Activated T-cell treated with anti-CD3 and anti-CD28 coated beads, Interleukin-2, amount 50 U/mL, for 24 hours (primary cell): Measurements from ENCODE around the gene PSMG2.

Source experiments
- DNase-seq: peaks from one replicate; pipeline ENCODE4 v3.0.0-alpha.2; 2020
- H3K27ac Mint-ChIP-seq: 2 replicates; pipeline ENCODE4 v1.8.0; 2020; ENCODE audit warnings: mild to moderate bottlenecking, mixed read lengths
- H3K27me3 Mint-ChIP-seq: 2 replicates; pipeline ENCODE4 v1.8.0; 2020; ENCODE audit warnings: mixed read lengths
- H3K36me3 Mint-ChIP-seq: 2 replicates; pipeline ENCODE4 v1.8.0; 2020; ENCODE audit warnings: low read depth, mixed read lengths
- H3K4me1 Mint-ChIP-seq: 2 replicates; pipeline ENCODE4 v1.8.0; 2020; ENCODE audit warnings: low read depth, mixed read lengths
- H3K4me3 Mint-ChIP-seq: 2 replicates; pipeline ENCODE4 v1.8.0; 2020; ENCODE audit warnings: mild to moderate bottlenecking, moderate library complexity, mixed read lengths
- H3K9me3 Mint-ChIP-seq: 2 replicates; pipeline ENCODE4 v1.8.0; 2020; ENCODE audit warnings: mixed read lengths

Gene PSMG2

DNA sequence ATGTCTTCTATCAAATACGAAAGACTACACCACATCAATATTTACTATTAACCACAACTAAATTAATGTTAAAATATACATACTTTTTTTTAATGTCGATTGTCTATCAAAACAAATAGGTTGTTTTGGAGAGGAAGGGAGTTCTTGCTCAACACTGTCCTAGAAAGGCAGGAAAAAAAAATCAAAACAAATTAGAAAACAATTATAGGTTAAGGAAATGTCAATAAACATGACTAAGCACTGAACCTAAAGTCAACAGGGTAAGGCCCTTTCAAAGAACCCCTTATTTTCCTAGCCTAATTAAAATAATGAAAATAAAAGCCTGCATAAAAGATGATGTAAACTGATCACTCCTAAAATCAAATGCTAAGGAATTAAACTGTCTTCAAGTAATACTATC, 3.1 kb upstream of the PSMG2 start:
- H3K4me1 Mint-ChIP-seq, result peaks cover 33% of the 10 kb centered on the region
- peaks cover 78% of the 10 kb centered on the region for H3K36me3 Mint-ChIP-seq
- no peak overlapping the region for H3K4me3 Mint-ChIP-seq
- DNase-seq, result no peak
- H3K9me3 Mint-ChIP-seq, result no peaks in the 10 kb centered on the region
- H3K27me3 Mint-ChIP-seq, result no peaks in the 10 kb centered on the region
- H3K27ac Mint-ChIP-seq, result no peak overlapping the region

DNA sequence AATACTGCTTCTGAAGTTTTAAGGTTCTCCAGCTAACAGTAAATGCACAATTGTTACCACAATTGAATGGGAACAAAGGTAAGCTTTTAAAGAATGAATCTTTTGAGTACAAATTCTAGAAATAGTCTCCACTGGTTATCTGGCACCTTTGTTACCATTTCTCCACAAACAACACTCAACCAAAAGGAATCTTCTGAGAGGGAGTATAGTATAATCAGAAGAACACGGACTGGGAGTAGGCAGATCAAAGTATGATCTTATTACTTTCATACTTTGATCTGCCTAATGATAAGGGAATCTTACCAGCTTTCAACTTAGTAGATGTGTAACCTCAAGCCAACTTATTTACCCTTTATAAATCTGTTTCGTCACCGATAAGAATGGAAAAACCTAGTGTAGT, 1.7 kb upstream of the PSMG2 start:
- Mint-ChIP-seq H3K4me3 (peak overlapping the region; percentile 99), H3K4me1 (peaks cover 42% of the 10 kb centered on the region), H3K27me3 (no peaks in the 10 kb centered on the region), H3K36me3 (peaks cover 79% of the 10 kb centered on the region), H3K9me3 (no peaks in the 10 kb centered on the region), H3K27ac (peak overlapping the region; percentile 100)
- no peak for DNase-seq

GRCh38 chr18:12703096-12703567, 290 bp downstream of the PSMG2 start:
- H3K9me3 Mint-ChIP-seq, result no peaks in the 10 kb centered on the region
- peak overlapping the region; percentile 100 for H3K27ac Mint-ChIP-seq
- peaks cover 87% of the 10 kb centered on the region for H3K36me3 Mint-ChIP-seq
- peak overlapping the region; percentile 99 for H3K4me3 Mint-ChIP-seq
- H3K4me1 Mint-ChIP-seq, result peaks cover 47% of the 10 kb centered on the region
- no peak for DNase-seq
- H3K27me3 Mint-ChIP-seq, result no peaks in the 10 kb centered on the region

- DNase-seq, result no peak
- Mint-ChIP-seq H3K36me3 (peaks cover 85% of the 10 kb centered on the region), H3K27me3 (no peaks in the 10 kb centered on the region), H3K4me1 (peaks cover 43% of the 10 kb centered on the region), H3K9me3 (no peaks in the 10 kb centered on the region), H3K4me3 (peak overlapping the region; percentile 99), H3K27ac (peak overlapping the region; percentile 100)
Measured at GRCh38 chr18:12703664-12704063, 822 bp downstream of the PSMG2 start.

DNA sequence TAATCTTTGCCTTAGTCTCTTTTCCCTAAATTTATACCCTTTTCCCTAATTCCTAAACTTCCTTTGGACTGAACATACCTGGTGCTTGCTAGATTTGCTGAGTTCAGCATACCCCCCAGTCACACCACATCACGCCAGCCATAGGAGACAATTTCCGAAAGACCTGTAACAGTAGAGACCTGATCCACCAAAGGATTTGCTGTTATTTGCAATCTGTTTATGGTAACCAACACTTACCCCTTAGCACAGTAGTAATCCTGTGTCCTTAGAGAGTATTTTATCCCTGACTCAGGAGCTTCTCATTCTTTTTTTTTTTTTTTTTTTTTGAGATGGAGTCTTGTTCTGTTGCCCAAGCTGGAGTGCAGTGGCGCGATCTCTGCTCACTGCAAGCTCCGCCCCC, 8.6 kb downstream of the PSMG2 start:
- Mint-ChIP-seq H3K27ac (peak overlapping the region; percentile 48), H3K4me3 (no peak overlapping the region), H3K4me1 (peaks cover 4% of the 10 kb centered on the region), H3K36me3 (peaks cover 88% of the 10 kb centered on the region), H3K9me3 (no peaks in the 10 kb centered on the region), H3K27me3 (no peaks in the 10 kb centered on the region)
- no peak for DNase-seq

GRCh38 chr18:12721495-12722275, 18.8 kb downstream of the PSMG2 start:
- Mint-ChIP-seq H3K36me3 (peaks cover 93% of the 10 kb centered on the region), H3K27me3 (no peaks in the 10 kb centered on the region)
- DNase-seq, result no peak

GRCh38 chr18:12722731-12723130, 19.9 kb downstream of the PSMG2 start:
- peaks cover 91% of the 10 kb centered on the region for H3K36me3 Mint-ChIP-seq
- H3K4me1 Mint-ChIP-seq, result peaks cover 4% of the 10 kb centered on the region
- no peaks in the 10 kb centered on the region for H3K27me3 Mint-ChIP-seq
- no peaks in the 10 kb centered on the region for H3K9me3 Mint-ChIP-seq
- H3K27ac Mint-ChIP-seq, result peak overlapping the region; percentile 45
- no peak for DNase-seq
- no peak overlapping the region for H3K4me3 Mint-ChIP-seq

More at GRCh38 chr18:12721495-12722275, 18.8 kb downstream of the PSMG2 start:
- no peaks in the 10 kb centered on the region for H3K9me3 Mint-ChIP-seq
- H3K4me3 Mint-ChIP-seq, result no peak overlapping the region
- peak overlapping the region; percentile 70 for H3K27ac Mint-ChIP-seq
- H3K4me1 Mint-ChIP-seq, result peaks cover 4% of the 10 kb centered on the region

DNA sequence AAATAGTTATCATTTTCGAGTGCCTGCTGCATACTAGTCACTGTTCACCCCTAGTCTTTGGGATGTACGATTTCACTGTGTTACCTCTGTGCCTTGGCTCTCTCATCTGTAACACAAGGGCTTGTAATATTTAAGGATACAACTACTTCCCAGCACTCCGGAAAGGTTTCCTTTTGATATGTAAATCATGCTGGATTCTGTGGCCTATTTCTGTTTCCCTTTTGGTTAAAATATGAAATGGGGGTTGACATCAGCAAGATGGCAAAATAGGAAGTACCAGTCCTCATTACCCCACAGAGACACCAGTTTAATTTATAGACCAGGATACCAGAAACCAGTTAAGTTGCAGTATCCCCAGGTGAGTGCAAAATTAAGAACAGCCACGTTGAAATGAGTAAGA, 23.5 kb downstream of the PSMG2 start:
- no peak for DNase-seq
- Mint-ChIP-seq H3K4me3 (no peak overlapping the region), H3K27me3 (no peaks in the 10 kb centered on the region), H3K9me3 (no peaks in the 10 kb centered on the region), H3K36me3 (peaks cover 63% of the 10 kb centered on the region), H3K27ac (no peak overlapping the region), H3K4me1 (peaks cover 4% of the 10 kb centered on the region)

- Mint-ChIP-seq H3K4me3 (no peak overlapping the region), H3K4me1 (peaks cover 3% of the 10 kb centered on the region), H3K36me3 (peaks cover 57% of the 10 kb centered on the region), H3K27me3 (no peaks in the 10 kb centered on the region), H3K27ac (no peak overlapping the region), H3K9me3 (no peaks in the 10 kb centered on the region)
- peak; percentile 51 for DNase-seq
Measured at GRCh38 chr18:12726774-12727550, 24.1 kb downstream of the PSMG2 start.

GRCh38 chr18:12737243-12737902, 34.5 kb downstream of the PSMG2 start:
- Mint-ChIP-seq H3K9me3 (no peaks in the 10 kb centered on the region), H3K27ac (no peak overlapping the region), H3K27me3 (no peaks in the 10 kb centered on the region), H3K4me3 (no peak overlapping the region), H3K36me3 (no peaks in the 10 kb centered on the region), H3K4me1 (peaks cover 2% of the 10 kb centered on the region)
- no peak for DNase-seq

- Mint-ChIP-seq H3K9me3 (no peaks in the 10 kb centered on the region), H3K36me3 (no peaks in the 10 kb centered on the region), H3K4me3 (no peak overlapping the region), H3K27me3 (no peaks in the 10 kb centered on the region), H3K4me1 (peaks cover 2% of the 10 kb centered on the region), H3K27ac (no peak overlapping the region)
- DNase-seq, result no peak
Measured at GRCh38 chr18:12741351-12741750, 38.5 kb downstream of the PSMG2 start.

- DNase-seq, result no peak
- H3K4me1 Mint-ChIP-seq, result peaks cover 2% of the 10 kb centered on the region
- H3K36me3 Mint-ChIP-seq, result no peaks in the 10 kb centered on the region
- no peaks in the 10 kb centered on the region for H3K9me3 Mint-ChIP-seq
- H3K4me3 Mint-ChIP-seq, result no peak overlapping the region
- no peak overlapping the region for H3K27ac Mint-ChIP-seq
- H3K27me3 Mint-ChIP-seq, result no peaks in the 10 kb centered on the region
Measured at GRCh38 chr18:12742453-12742852, 39.6 kb downstream of the PSMG2 start.

DNA sequence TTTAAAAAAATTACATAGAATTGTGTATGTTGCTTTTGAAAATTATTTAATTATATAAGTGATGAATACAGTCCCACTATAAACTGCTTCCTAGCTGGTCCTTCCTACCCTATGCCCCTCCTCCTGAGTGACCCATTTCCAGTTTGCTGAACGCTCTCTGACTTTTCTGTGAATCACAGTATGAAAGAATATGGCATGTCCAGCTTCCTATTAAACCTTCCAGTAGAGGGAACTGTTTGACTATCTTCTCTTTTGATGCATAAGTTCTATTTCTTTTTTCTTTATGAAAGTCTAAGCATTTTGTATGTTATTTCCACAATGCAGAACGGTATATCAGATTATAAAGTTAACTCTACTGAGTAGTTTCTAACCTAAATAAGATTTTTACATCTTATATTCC, 41.3 kb downstream of the PSMG2 start:
- H3K9me3 Mint-ChIP-seq, result no peaks in the 10 kb centered on the region

GRCh38 chr18:12745095-12745795, 42.4 kb downstream of the PSMG2 start:
- H3K9me3 Mint-ChIP-seq, result no peaks in the 10 kb centered on the region
- DNase-seq, result no peak
- H3K4me1 Mint-ChIP-seq, result peaks cover 7% of the 10 kb centered on the region
- no peaks in the 10 kb centered on the region for H3K36me3 Mint-ChIP-seq
- peaks cover 3% of the 10 kb centered on the region for H3K27me3 Mint-ChIP-seq
- H3K4me3 Mint-ChIP-seq, result no peak overlapping the region
- H3K27ac Mint-ChIP-seq, result no peak overlapping the region

More for the DNA sequence above, 41.3 kb downstream of the PSMG2 start:
- Mint-ChIP-seq H3K4me3 (no peak overlapping the region), H3K27ac (no peak overlapping the region), H3K36me3 (no peaks in the 10 kb centered on the region), H3K27me3 (no peaks in the 10 kb centered on the region), H3K4me1 (peaks cover 2% of the 10 kb centered on the region)
- no peak for DNase-seq
